Epithelial cell of proximal tubule (primary cell): ENCODE measurements around the gene ITSN1. TPM values are rescaled to one million over a fixed set of nuclear protein-coding genes. Genes with fewer than 3 reads are reported as not detected.

Experiments used
- DNase-seq: peaks from one replicate; pipeline ENCODE4 v3.0.0-alpha.2; 2011; ENCODE audit warnings: low read depth
- H3K4me3 ChIP-seq: 2 replicates; pipeline ENCODE4 v1.5.1; 2011; ENCODE audit warnings: low read depth, mild to moderate bottlenecking, low read length
- CTCF ChIP-seq: conservative IDR thresholded peaks from 2 replicates; pipeline ENCODE4 v1.5.1; 2012; ENCODE audit warnings: low read depth, mild to moderate bottlenecking, low read length
- total RNA-seq: library from RNA; depleted of rRNA; stranded (reverse); fragments of >200 nt; gene quantifications from 2 replicates; pipeline ENCODE4 v1.2.3, GENCODE V29; 2015

The ITSN1 gene
- total RNA-seq, 1 donor from 2014 or later: 24.5 TPM

GRCh38 chr21:33897739-33898138 lies 255.4 kb downstream of the ITSN1 start:
- H3K4me3 ChIP-seq: no peak overlapping the region
- no peak for DNase-seq
- TF ChIP-seq CTCF: no peak

GRCh38 chr21:33898586-33898985 lies 256.3 kb downstream of the ITSN1 start:
- no peak for DNase-seq
- no peak for TF ChIP-seq CTCF
- H3K4me3 ChIP-seq: no peak overlapping the region

GRCh38 chr21:33899199-33899598 lies 256.9 kb downstream of the ITSN1 start:
- no peak for TF ChIP-seq CTCF
- DNase-seq: no peak
- no peak overlapping the region for H3K4me3 ChIP-seq

- H3K4me3 ChIP-seq: no peak overlapping the region
- DNase-seq: no peak
- TF ChIP-seq CTCF: peak; percentile 59
Observed at GRCh38 chr21:33901412-33902288, 259.3 kb downstream of the ITSN1 start.

- no peak for DNase-seq
- H3K4me3 ChIP-seq: no peak overlapping the region
- no peak for TF ChIP-seq CTCF
Observed at GRCh38 chr21:33902349-33902748, 260.0 kb downstream of the ITSN1 start.

GRCh38 chr21:33904041-33904440 lies 261.7 kb downstream of the ITSN1 start:
- H3K4me3 ChIP-seq: no peak overlapping the region
- no peak for DNase-seq
- no peak for TF ChIP-seq CTCF

GRCh38 chr21:33908760-33909159 lies 266.5 kb downstream of the ITSN1 start:
- no peak for DNase-seq
- no peak for TF ChIP-seq CTCF

More at GRCh38 chr21:33908760-33909159, 266.5 kb downstream of the ITSN1 start:
- no peak overlapping the region for H3K4me3 ChIP-seq
